NCI-H2196 treated with DMSO at 0.1 percent for 48 hours (cell line): Measurements from ENCODE around the gene PRR23E.
A peak's percentile ranks its signal among the peaks of the same experiment; 100 is the strongest.

Source experiments
- DNase-seq: peaks from one replicate; lab custom pipeline; 2025; ENCODE audit not compliant: unreplicated experiment; lab: John Stamatoyannopoulos, UW

PRR23E gene

GRCh38 chr3:127207727-127208482 lies 15.0 kb downstream of the PRR23E start:
- no peak for DNase-seq

DNA sequence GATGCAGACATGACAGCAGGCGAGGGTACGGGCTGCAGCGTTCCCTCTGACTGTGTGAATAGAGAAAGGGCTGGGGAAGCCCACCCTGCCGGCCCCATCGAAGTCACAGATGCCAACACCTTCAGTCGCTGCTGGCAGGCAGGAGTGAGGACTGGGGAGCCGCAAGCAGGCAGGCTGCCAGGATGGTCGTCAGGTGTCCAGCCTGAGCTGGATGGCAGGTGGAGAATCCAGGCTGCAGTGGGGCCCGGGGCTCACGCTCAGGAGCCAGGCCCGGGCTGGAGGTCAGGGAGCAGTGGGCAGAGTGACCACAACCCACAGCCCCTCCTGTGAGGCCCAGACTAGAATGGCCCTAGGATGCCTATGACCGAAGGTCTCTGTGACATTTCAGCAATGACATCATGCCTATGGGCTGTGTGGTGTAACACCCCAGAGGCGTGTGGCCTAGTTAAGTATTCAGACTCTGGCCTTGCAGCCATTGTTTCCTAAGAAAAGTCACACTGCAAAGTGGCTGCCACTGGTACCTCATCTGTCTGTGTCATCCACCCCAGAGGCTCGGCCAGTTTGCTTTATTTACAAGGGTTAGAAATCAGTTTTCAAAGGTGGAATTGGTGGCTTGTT lies 15.7 kb downstream of the PRR23E start:
- DNase-seq: no peak

- DNase-seq: peak; percentile 50
These were observed 16.4 kb downstream of the PRR23E start for GRCh38 chr3:127209155-127209839.

DNA sequence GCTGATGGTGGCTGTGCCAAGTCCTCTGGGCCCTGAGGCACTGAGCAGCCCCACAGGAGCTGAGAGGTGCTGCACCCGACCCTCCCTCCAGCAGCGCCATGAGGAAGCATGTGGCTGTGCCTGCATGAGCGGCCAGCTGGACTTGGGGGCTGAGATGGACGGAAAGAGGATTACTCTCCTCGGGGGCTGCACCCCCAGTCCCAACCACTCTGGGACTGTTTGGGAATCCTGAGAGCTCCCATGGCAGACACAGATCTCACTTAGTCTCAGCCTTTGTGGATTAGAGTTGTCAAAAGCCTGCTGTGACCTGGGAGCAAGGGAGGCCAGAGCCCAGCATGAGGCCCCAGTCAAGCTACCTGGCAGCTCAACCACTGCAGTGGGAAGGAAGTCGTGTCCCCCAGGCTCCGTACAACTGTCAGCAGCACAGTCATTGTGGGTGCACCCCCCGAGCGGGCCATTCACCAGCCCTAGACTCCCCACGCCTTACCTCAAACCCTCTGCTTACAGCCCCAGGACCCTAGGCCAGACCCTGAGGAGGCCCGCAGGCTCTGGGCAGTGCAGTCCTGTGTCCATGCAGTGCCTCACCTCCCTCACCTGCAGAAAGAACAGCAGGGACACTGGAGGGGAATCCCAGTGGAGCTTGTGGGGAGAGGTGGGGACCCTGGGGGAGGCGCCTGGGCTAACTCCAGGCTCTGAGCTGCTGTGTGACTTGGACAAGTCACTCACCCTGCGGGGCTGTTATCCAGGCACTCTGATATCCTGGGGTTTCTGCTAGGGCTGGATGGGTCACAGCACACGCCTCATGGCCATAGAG lies 17.1 kb downstream of the PRR23E start:
- no peak for DNase-seq

DNA sequence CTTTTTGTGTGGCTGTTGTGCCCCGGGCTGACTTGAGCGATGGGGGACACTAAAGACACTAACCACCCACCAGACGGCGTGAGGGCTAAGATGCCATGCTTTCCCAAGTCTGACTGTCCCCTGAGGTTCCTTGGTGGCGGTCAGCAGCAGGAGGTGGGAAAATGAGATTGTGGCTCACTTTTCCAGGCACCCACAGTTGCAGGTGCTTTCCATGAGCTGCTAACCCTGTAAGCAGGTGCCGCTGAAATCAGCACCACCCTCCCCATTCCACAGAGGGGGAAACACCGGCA lies 17.7 kb downstream of the PRR23E start:
- DNase-seq: no peak

GRCh38 chr3:127211118-127212060 lies 18.5 kb downstream of the PRR23E start:
- no peak for DNase-seq

- DNase-seq: no peak
These were observed 19.3 kb downstream of the PRR23E start for GRCh38 chr3:127212231-127212630.

DNA sequence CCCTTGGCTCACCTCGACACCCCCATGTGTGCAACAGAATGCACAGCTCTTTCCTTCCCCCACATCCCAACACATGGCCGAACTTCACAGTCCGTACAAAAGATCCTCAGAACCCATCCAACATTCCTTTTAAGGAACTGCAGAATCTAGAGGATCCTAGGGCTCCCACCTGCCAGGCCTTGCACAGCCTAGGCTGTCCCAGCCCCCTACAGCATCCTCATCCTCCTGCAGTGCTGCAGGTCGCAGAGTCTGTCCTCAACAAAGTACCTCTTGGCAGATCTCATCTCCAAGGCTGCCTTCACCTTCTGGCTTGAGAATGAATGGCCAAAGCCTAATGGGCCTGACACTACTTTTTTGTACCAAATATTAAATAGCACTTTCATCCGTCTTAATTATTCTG lies 19.8 kb downstream of the PRR23E start:
- DNase-seq: no peak

- no peak for DNase-seq
These were observed 20.5 kb downstream of the PRR23E start for GRCh38 chr3:127213381-127213918.

GRCh38 chr3:127214975-127215374 lies 22.0 kb downstream of the PRR23E start:
- DNase-seq: no peak

- DNase-seq: no peak
These were observed 22.9 kb downstream of the PRR23E start for GRCh38 chr3:127215714-127216414.

GRCh38 chr3:127216415-127217261 lies 23.7 kb downstream of the PRR23E start:
- no peak for DNase-seq

DNA sequence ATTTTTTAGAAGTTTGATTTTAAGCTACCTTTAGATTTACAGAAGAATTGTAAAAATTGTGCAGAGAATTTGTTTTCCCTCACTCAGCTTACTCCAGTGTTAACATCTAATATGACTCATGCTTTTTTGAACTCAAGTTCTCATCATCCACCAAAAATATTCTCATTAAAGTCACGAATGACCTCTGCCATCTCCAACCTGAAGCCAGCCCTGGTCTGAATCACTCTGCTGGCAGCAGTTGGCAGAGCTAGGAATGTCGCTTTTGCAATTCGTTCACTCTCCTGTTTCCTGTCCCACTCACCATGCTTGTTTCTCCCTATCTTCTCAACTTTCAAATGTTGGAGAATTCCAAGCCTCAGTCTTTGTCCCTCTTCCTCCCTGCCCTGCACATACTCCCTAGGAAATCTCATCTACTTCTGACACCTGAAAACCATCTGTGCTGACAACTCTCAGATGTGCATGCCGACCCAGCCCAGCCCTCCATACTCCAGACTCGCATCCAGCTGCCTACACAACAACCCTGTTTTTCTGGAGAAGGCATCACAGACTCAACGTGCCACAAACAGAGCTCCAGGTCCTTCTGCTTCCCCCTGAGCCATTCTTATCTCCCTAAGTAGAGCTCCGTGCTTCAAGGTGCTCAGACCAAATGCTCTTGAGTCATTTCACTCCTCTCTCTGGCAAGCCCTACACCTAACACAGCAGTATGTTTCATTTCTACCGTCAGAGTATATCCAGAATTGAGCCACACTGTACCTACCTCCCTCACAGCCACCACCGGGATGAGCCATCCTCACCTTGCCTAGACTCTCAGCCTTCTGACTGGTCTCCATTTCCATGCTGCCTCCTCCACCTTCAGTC lies 24.9 kb downstream of the PRR23E start:
- no peak for DNase-seq

DNA sequence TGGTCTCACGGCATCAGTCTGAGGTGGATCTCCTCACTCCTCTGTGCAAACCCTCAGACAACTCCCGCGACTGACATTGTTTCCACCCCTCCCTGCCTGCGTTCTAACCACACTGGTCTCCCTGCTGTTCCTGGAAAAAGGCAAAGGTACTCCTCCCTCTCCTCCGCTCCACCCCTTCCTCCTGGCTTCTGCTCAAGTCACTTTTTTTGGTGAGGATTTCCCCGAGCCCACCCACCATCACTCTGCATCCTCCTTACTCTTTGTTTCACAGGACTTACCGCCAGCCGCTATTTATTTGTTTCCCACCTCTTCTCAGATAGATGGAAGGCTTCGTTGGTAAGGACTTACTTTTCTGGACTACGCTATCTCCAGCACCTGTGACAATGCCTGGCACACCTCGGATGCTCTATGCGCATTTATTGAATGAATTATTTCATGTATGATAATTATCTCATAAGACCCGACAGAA lies 25.6 kb downstream of the PRR23E start:
- DNase-seq: no peak

DNA sequence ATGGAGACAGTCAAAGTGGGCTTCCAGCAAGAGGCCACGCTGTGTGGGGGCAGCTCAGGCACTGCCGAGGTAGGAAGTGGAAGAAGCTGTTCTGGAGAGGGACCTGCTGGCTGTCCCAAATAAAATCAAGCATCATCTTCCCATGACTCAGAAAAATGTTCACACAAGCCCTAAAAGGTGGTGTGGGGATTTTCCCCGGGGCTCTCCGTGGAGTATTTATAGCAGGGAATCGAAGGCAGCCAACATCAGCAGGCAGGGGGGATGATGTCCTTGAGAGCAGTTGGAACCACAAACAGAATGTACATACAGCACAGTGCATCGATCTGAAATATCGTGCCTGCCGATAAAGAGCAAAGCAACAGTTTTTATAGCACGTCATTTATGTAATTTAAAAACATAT lies 27.6 kb downstream of the PRR23E start:
- no peak for DNase-seq

DNA sequence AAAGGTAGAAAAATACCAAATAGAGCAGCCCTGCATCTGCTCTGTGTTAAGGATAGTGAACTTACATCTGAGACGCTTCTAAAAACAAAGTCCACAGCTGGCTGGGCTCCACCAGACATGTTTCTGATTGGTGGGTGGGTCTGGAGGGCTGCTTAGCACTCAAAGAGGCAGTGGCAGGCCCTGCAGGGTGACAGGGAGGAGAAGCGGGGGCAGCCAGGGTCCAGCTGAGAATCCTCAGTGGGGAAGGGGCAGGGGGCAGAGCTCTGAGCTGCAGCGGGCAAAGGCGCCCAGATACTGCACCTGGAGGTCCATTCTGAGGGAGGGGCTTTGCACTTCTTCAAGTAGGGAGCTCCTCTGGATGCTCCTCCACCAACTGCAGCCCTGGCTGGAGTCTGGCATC lies 28.1 kb downstream of the PRR23E start:
- DNase-seq: no peak

DNA sequence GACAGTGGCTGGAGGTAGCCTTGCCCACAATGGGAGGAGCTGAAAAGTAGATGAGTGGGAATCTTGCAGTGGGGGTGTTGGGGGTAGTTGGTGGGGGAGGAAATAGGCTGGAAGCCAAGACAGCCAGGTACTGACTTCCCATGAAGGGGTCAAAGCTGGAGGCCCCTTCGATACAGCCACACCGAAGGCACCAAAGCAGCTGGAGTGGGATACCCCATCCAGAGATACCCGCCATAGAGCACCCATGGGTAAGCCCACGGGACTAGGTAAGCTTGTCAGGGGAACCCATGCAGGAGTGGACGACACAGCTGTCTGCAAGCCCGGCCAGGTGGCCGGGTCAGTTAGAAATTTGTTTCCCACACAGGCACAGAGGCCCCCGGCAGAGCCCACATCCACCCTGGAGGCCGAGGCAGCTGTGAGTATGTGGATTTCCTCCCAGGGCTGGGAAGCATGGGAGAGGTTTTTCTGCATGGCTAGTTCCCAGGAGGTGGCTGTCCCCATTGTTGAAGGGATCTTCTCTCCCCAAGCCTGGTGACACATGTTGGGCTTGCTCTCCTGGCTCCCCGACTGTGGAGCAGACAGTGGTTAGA lies 28.6 kb downstream of the PRR23E start:
- DNase-seq: no peak
